H9 (cell line): Measurements from ENCODE around the gene CSF2. TPM values are rescaled to one million over a fixed set of nuclear protein-coding genes. Genes with fewer than 3 reads are reported as not detected.

Experiments
- DNase-seq: peaks from one replicate; pipeline ENCODE4 v3.0.0-alpha.2; 2017
- H2AFZ ChIP-seq: one replicate; pipeline ENCODE4 v1.6.1; 2013; ENCODE audit warnings: mild to moderate bottlenecking, low read length, control low read depth, moderate library complexity
- H2AK5ac ChIP-seq: 2 replicates; pipeline ENCODE4 v1.6.1; 2013; ENCODE audit warnings: low read length, control low read depth, mixed read lengths; ENCODE audit not compliant: insufficient read length
- H2BK120ac ChIP-seq: one replicate; pipeline ENCODE4 v1.6.1; 2013; ENCODE audit warnings: low read depth, mild to moderate bottlenecking, low read length, control low read depth, inconsistent platforms; ENCODE audit not compliant: poor library complexity, severe bottlenecking
- H2BK12ac ChIP-seq: 2 replicates; pipeline ENCODE4 v1.6.1; 2013; ENCODE audit warnings: low read length, control low read depth, mixed read lengths, low read depth; ENCODE audit not compliant: insufficient read length
- H2BK15ac ChIP-seq: 2 replicates; pipeline ENCODE4 v1.6.1; 2013; ENCODE audit warnings: low read depth, low read length, control low read depth
- H2BK20ac ChIP-seq: one replicate; pipeline ENCODE4 v1.6.1; 2013; ENCODE audit warnings: low read depth, mild to moderate bottlenecking, low read length, control low read depth, inconsistent platforms; ENCODE audit not compliant: poor library complexity, severe bottlenecking
- H2BK5ac ChIP-seq: 2 replicates; pipeline ENCODE4 v1.6.1; 2013; ENCODE audit warnings: low read length, control low read depth, mixed read lengths; ENCODE audit not compliant: insufficient read length
- H3K14ac ChIP-seq: 2 replicates; pipeline ENCODE4 v1.6.1; 2013; ENCODE audit warnings: low read length, control low read depth; ENCODE audit not compliant: insufficient read depth
- H3K18ac ChIP-seq: 2 replicates; pipeline ENCODE4 v1.6.1; 2013; ENCODE audit warnings: low read depth, mild to moderate bottlenecking, mixed read lengths, low read length, control low read depth; ENCODE audit not compliant: insufficient read length
- H3K23ac ChIP-seq: 2 replicates; pipeline ENCODE4 v1.6.1; 2013; ENCODE audit warnings: low read length, control low read depth, mixed read lengths, low read depth; ENCODE audit not compliant: insufficient read length
- H3K23me2 ChIP-seq: 2 replicates; pipeline ENCODE4 v1.6.1; 2013; ENCODE audit warnings: low read depth, mild to moderate bottlenecking, mixed read lengths, low read length, control low read depth; ENCODE audit not compliant: insufficient read length, poor library complexity, severe bottlenecking
- H3K27ac ChIP-seq: 2 replicates; pipeline ENCODE4 v1.5.1; 2013; ENCODE audit warnings: low read length, control low read depth, mixed read lengths, low read depth; ENCODE audit not compliant: insufficient read length
- H3K27me3 ChIP-seq: 2 replicates; pipeline ENCODE4 v1.6.1; 2013; ENCODE audit warnings: low read length, control low read depth, inconsistent platforms; ENCODE audit not compliant: insufficient read depth
- H3K4ac ChIP-seq: 2 replicates; pipeline ENCODE4 v1.6.1; 2013; ENCODE audit warnings: low read depth, mild to moderate bottlenecking, control low read depth, inconsistent platforms, low read length, moderate library complexity
- H3K4me1 ChIP-seq: 2 replicates; pipeline ENCODE4 v1.6.1; 2013; ENCODE audit warnings: low read length, control low read depth, inconsistent platforms; ENCODE audit not compliant: insufficient read depth
- H3K4me2 ChIP-seq: 2 replicates; pipeline ENCODE4 v1.6.1; 2013; ENCODE audit warnings: low read length, control low read depth, mixed read lengths; ENCODE audit not compliant: insufficient read length, insufficient read depth
- H3K56ac ChIP-seq: 2 replicates; pipeline ENCODE4 v1.6.1; 2013; ENCODE audit warnings: low read depth, mild to moderate bottlenecking, mixed read lengths, low read length, control low read depth; ENCODE audit not compliant: insufficient read length
- H3K79me1 ChIP-seq: 2 replicates; pipeline ENCODE4 v1.6.1; 2013; ENCODE audit warnings: low read depth, mild to moderate bottlenecking, moderate library complexity, low read length, control low read depth, inconsistent platforms; ENCODE audit not compliant: insufficient read depth, poor library complexity, severe bottlenecking
- H3K79me2 ChIP-seq: 2 replicates; pipeline ENCODE4 v1.6.1; 2013; ENCODE audit warnings: low read length, control low read depth, inconsistent platforms; ENCODE audit not compliant: insufficient read depth
- H3K9ac ChIP-seq: 2 replicates; pipeline ENCODE4 v1.6.1; 2013; ENCODE audit warnings: low read length, control low read depth, mixed read lengths; ENCODE audit not compliant: insufficient read length; ENCODE audit errors: extremely low read depth
- H3K9me3 ChIP-seq: one replicate; pipeline ENCODE4 v1.6.1; 2013; ENCODE audit warnings: low read depth, low read length, inconsistent platforms; ENCODE audit not compliant: control insufficient read depth
- H3T11ph ChIP-seq: one replicate; pipeline ENCODE4 v1.6.1; 2013; ENCODE audit warnings: mild to moderate bottlenecking, low read length, control low read depth, inconsistent platforms
- H4K20me1 ChIP-seq: one replicate; pipeline ENCODE4 v1.6.1; 2013; ENCODE audit not compliant: control insufficient read depth, insufficient read length, insufficient read depth
- H4K5ac ChIP-seq: 2 replicates; pipeline ENCODE4 v1.6.1; 2013; ENCODE audit warnings: low read depth, mild to moderate bottlenecking, mixed read lengths, low read length, control low read depth; ENCODE audit not compliant: insufficient read length
- H4K8ac ChIP-seq: replicated peaks from 2 replicates; pipeline ENCODE4 v1.6.1; 2013; ENCODE audit warnings: low read length, control low read depth, mixed read lengths, low read depth; ENCODE audit not compliant: insufficient read length
- H4K91ac ChIP-seq: 2 replicates; pipeline ENCODE4 v1.6.1; 2013; ENCODE audit warnings: low read depth, mild to moderate bottlenecking, moderate library complexity, mixed read lengths, low read length, control low read depth; ENCODE audit not compliant: insufficient read length
- H3K27ac Mint-ChIP-seq, 3 experiments: 2 replicates in 2 of 3; 3 replicates in 1 of 3; pipeline ENCODE4 v1.8.0; 2020 to 2021; ENCODE audit warnings: mixed read lengths in 3 of 3, mild to moderate bottlenecking in 1 of 3, moderate library complexity in 1 of 3
- H3K27me3 Mint-ChIP-seq: 2 replicates; pipeline ENCODE4 v1.8.0; 2021; ENCODE audit warnings: low read depth, mild to moderate bottlenecking, moderate library complexity, mixed read lengths
- H3K36me3 Mint-ChIP-seq, 3 experiments: 2 replicates in 2 of 3; 3 replicates in 1 of 3; pipeline ENCODE4 v1.8.0; 2020 to 2021; ENCODE audit warnings: low read depth in 3 of 3, mixed read lengths in 3 of 3; ENCODE audit not compliant: insufficient read depth in 1 of 3
- H3K4me1 Mint-ChIP-seq, 2 experiments: 2 replicates each; pipeline ENCODE4 v1.8.0; 2020; ENCODE audit warnings: mixed read lengths in 2 of 2
- H3K4me3 Mint-ChIP-seq, 2 experiments: 2 replicates in 1 of 2; 3 replicates in 1 of 2; pipeline ENCODE4 v1.8.0; 2020 to 2021; ENCODE audit warnings: mild to moderate bottlenecking in 2 of 2, mixed read lengths in 2 of 2, moderate library complexity in 1 of 2
- H3K9me3 Mint-ChIP-seq, 2 experiments: 2 replicates in 1 of 2; 3 replicates in 1 of 2; pipeline ENCODE4 v1.8.0; 2020; ENCODE audit warnings: mild to moderate bottlenecking in 2 of 2, mixed read lengths in 2 of 2, moderate library complexity in 1 of 2
- CTCF ChIP-seq: fragments of 200-600 bp; sonication (generic); conservative IDR thresholded peaks from 3 replicates; pipeline ENCODE4 v1.8.0; 2021; ENCODE audit warnings: antibody characterized with exemption, mild to moderate bottlenecking
- WGBS: extraction: QIAGEN DNeasy Blood & Tissue Kit; methylation state at CpG from one replicate; pipeline ENCODE4 v1.1.7; 2013; ENCODE audit warnings: missing lambda C conversion rate, low lambda C conversion rate, mixed read lengths; ENCODE audit not compliant: insufficient read length; ENCODE audit errors: extremely low coverage; 5-methylcytosine and 5-hydroxymethylcytosine counted together
- total RNA-seq: library from RNA; stranded (reverse); gene quantifications from 2 replicates; pipeline ENCODE4 v1.2.1, GENCODE V29; 2021

Gene CSF2
- total RNA-seq, 1 experiment from 2014 or later, result not detected

- H3K23ac ChIP-seq, result no peak overlapping the region
- no peak overlapping the region for H3K9ac ChIP-seq
- H3K27me3 Mint-ChIP-seq, result 0 out of 2 replicates have a peak, but pooled peaks cover 3% of the 10 kb centered on the region
- H3K4me3 Mint-ChIP-seq, result no peak overlapping the region
- no peak overlapping the region for H2BK12ac ChIP-seq
- DNase-seq, result no peak
- no peak overlapping the region for H3K4ac ChIP-seq
- no peak overlapping the region for H3K27ac Mint-ChIP-seq
- WGBS, result no CpG with 5 or more reads among the region's 3 CpGs
- no peak for TF ChIP-seq CTCF
- H3K36me3 Mint-ChIP-seq, result no peaks in the 10 kb centered on the region
- H3K56ac ChIP-seq, result no peak overlapping the region
- H2AK5ac ChIP-seq, result no peak overlapping the region
- H3K9me3 ChIP-seq, result no peaks in the 10 kb centered on the region
- peak overlapping the region; percentile 21 for H4K5ac ChIP-seq
- H3K79me1 ChIP-seq, result no peaks in the 10 kb centered on the region
- H3K9me3 Mint-ChIP-seq, result no peaks in the 10 kb centered on the region; a peak in 1 of 5 replicates
- H3K27ac ChIP-seq, result no peak overlapping the region
- H4K20me1 ChIP-seq, result no peaks in the 10 kb centered on the region
- H4K91ac ChIP-seq, result no peak overlapping the region
- H2BK120ac ChIP-seq, result no peak overlapping the region
- no peak overlapping the region for H3K18ac ChIP-seq
- no peaks in the 10 kb centered on the region for H3K23me2 ChIP-seq
- no peaks in the 10 kb centered on the region for H3K4me1 ChIP-seq
- H2BK20ac ChIP-seq, result no peak overlapping the region
- H3K4me2 ChIP-seq, result no peak overlapping the region
- H3K79me2 ChIP-seq, result no peaks in the 10 kb centered on the region
- H3T11ph ChIP-seq, result no peak overlapping the region
- H2BK15ac ChIP-seq, result no peak overlapping the region
- peak overlapping the region; percentile 37; the same call in 1 of the 2 replicates for H3K14ac ChIP-seq
- no peak overlapping the region for H4K8ac ChIP-seq
- no peak overlapping the region for H2BK5ac ChIP-seq
- no peaks in the 10 kb centered on the region for H3K27me3 ChIP-seq
- H3K4me1 Mint-ChIP-seq, result no peaks in the 10 kb centered on the region
- H2AFZ ChIP-seq, result no peak overlapping the region
Observed at GRCh38 chr5:132080595-132080994, 7.0 kb downstream of the CSF2 start.
